Measurements from ENCODE around the gene JUND. TPM values are rescaled to one million over a fixed set of nuclear protein-coding genes. Genes with fewer than 3 reads are reported as not detected.

The JUND gene
- total RNA-seq, 1 experiment from 2014 or later, result 103 TPM

GRCh38 chr19:18313398-18313797 lies 32.0 kb upstream of the JUND start:
- Histone ChIP-seq H2BK120ac (ENCODE audit: low read depth, low read length, poor library complexity, severe bottlenecking) (no peak overlapping the region), H3K23me2 (ENCODE audit: insufficient read length, low read depth, low read length, poor library complexity, severe bottlenecking) (no peaks in the 10 kb centered on the region), H3K4me1 (ENCODE audit: insufficient read depth, low read length) (no peaks in the 10 kb centered on the region), H2AK5ac (ENCODE audit: insufficient read length, low read length) (no peak overlapping the region), H3K23ac (ENCODE audit: insufficient read length, low read depth, low read length) (no peak overlapping the region), H3K4ac (ENCODE audit: low read depth, low read length) (no peak overlapping the region), H3K79me2 (ENCODE audit: insufficient read depth, low read length) (no peaks in the 10 kb centered on the region; the same call in 1 of the 2 replicates), H3K18ac (ENCODE audit: insufficient read length, low read depth, low read length) (no peak overlapping the region), H3K14ac (ENCODE audit: insufficient read depth, low read length) (no peak overlapping the region), H2AFZ (ENCODE audit: low read length) (no peak overlapping the region), H3K27me3 (ENCODE audit: insufficient read depth, low read length) (no peaks in the 10 kb centered on the region), H2BK5ac (ENCODE audit: insufficient read length, low read length) (no peak overlapping the region), H4K8ac (replicated peaks; ENCODE audit: insufficient read length, low read depth, low read length) (no peak overlapping the region), H4K91ac (ENCODE audit: insufficient read length, low read depth, low read length) (no peak overlapping the region), H4K5ac (ENCODE audit: insufficient read length, low read depth, low read length) (no peak overlapping the region), H3K4me2 (ENCODE audit: insufficient read depth, insufficient read length, low read length) (no peak overlapping the region), H2BK12ac (ENCODE audit: insufficient read length, low read depth, low read length) (no peak overlapping the region), H3K79me1 (ENCODE audit: insufficient read depth, low read depth, low read length, poor library complexity, severe bottlenecking) (no peaks in the 10 kb centered on the region), H3K27ac (ENCODE audit: insufficient read length, low read depth, low read length) (no peak overlapping the region), H2BK15ac (ENCODE audit: low read depth, low read length) (no peak overlapping the region), H3K56ac (ENCODE audit: insufficient read length, low read depth, low read length) (no peak overlapping the region), H3K9me3 (ENCODE audit: control insufficient read depth, low read depth, low read length) (no peaks in the 10 kb centered on the region), H3K9ac (ENCODE audit: extremely low read depth, insufficient read length, low read length) (no peak overlapping the region), H3T11ph (ENCODE audit: low read length) (no peak overlapping the region), H4K20me1 (ENCODE audit: control insufficient read depth, insufficient read depth, insufficient read length) (no peaks in the 10 kb centered on the region), H2BK20ac (ENCODE audit: low read depth, low read length, poor library complexity, severe bottlenecking) (no peak overlapping the region)
- H3K27ac Mint-ChIP-seq, result no peak overlapping the region; a peak in 1 of 7 replicates
- no peak for DNase-seq
- H3K36me3 Mint-ChIP-seq (ENCODE audit: insufficient read depth in 1 of 3, low read depth in 3 of 3), result peaks cover 26 to 73% (median 55%) of the 10 kb centered on the region in 3 experiments
- TF ChIP-seq CTCF (conservative IDR thresholded peaks at IDR 0.05), result no peak
- no peaks in the 10 kb centered on the region for H3K27me3 Mint-ChIP-seq (ENCODE audit: low read depth)
- no peak overlapping the region for H3K4me3 Mint-ChIP-seq
- H3K4me1 Mint-ChIP-seq, result no peaks in the 10 kb centered on the region
- no peaks in the 10 kb centered on the region for H3K9me3 Mint-ChIP-seq
- no CpG with 5 or more reads among the region's 3 CpGs for WGBS (ENCODE audit: extremely low coverage, insufficient read length, low lambda C conversion rate)

Data from H9 (cell line).